Activated T-cell treated with anti-CD3 and anti-CD28 coated beads, Interleukin-2, amount 50 U/mL, for 72 hours (primary cell): Measurements from ENCODE around the gene CAMTA1. TPM values are rescaled to one million over a fixed set of nuclear protein-coding genes. Genes with fewer than 3 reads are reported as not detected.

Source experiments
- ATAC-seq, 2 donors: fragments of 150-1000 bp; cut with Tn5 transposase; replicated peaks in 1 of 2; 2 replicates each; pipeline ENCODE4 v1.10.0; 2021; ENCODE audit warnings: moderate library complexity in 2 of 2, mild to moderate bottlenecking in 1 of 2
- DNase-seq, 2 donors: peaks; one replicate each; pipeline ENCODE4 v3.0.0; 2021 to 2022; ENCODE audit warnings: mixed read lengths in 1 of 2
- H3K27ac Mint-ChIP-seq: one replicate; pipeline ENCODE4 v1.8.0; 2022; ENCODE audit warnings: mild to moderate bottlenecking, moderate library complexity, mixed read lengths
- H3K27me3 Mint-ChIP-seq: one replicate; pipeline ENCODE4 v1.8.0; 2022; ENCODE audit warnings: low read depth, mixed read lengths
- H3K36me3 Mint-ChIP-seq, 2 donors: one replicate each; pipeline ENCODE4 v1.8.0; 2022; ENCODE audit warnings: mixed read lengths in 2 of 2, mild to moderate bottlenecking in 1 of 2; ENCODE audit not compliant: insufficient read depth in 2 of 2
- H3K4me1 Mint-ChIP-seq: one replicate; pipeline ENCODE4 v1.8.0; 2022; ENCODE audit warnings: low read depth, mixed read lengths
- H3K4me3 Mint-ChIP-seq, 2 donors: one replicate each; pipeline ENCODE4 v1.8.0; 2022; ENCODE audit warnings: mild to moderate bottlenecking in 2 of 2, mixed read lengths in 2 of 2, moderate library complexity in 2 of 2
- H3K9me3 Mint-ChIP-seq, 2 donors: one replicate each; pipeline ENCODE4 v1.8.0; 2022; ENCODE audit warnings: mixed read lengths in 2 of 2
- total RNA-seq, 2 donors: library from RNA; stranded (reverse); gene quantifications; one replicate each; pipeline ENCODE4 v1.2.3, GENCODE V29; 2022

CAMTA1 gene
- total RNA-seq, 2 donors from 2014 or later = 47.8 to 63.3 TPM

DNA sequence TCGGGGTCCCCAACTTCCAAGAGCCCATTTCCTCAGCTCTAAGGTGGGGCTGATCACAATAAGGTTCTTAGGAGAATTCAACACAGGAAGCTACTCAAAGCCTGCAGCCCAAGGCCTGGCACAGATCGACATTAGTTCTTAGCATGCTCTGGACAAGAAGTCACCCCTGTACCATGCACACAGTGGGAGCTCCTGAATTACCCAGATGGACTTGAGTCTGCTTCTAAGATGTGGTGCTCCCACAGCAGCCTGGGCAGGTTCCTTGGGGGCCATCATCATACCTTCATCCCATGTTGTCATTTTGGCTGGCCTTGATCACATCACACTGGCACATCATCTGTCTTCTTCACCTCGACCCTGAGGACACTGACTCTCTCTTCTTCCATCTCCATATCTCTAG lies 832.6 kb downstream of the CAMTA1 start:
- ATAC-seq (no peak), DNase-seq (no peak)
- no peak overlapping the region for H3K27ac Mint-ChIP-seq
- H3K4me3 Mint-ChIP-seq = no peak overlapping the region
- no peaks in the 10 kb centered on the region for H3K4me1 Mint-ChIP-seq
- H3K27me3 Mint-ChIP-seq = peaks cover 29% of the 10 kb centered on the region
- H3K36me3 Mint-ChIP-seq = no peaks in the 10 kb centered on the region
- no peaks in the 10 kb centered on the region for H3K9me3 Mint-ChIP-seq

DNA sequence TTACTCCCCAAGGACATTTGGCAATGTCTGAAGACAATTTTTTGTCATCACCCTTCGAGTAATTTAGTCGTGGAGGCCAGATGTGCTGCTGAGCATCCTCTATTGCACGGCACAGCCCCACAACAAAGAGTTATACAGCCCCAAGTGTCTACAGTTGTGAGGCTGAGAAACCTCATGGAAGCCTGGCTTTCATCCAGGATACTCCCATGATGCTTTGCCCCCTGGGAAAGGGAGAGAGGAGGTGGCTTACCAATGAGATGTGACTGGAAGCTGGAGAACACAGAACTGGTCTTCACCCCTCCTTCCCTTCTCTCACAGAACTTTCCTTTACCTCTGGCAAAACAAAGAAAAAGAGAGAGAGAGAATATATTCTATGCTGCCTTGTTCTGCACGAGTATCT lies 834.9 kb downstream of the CAMTA1 start:
- no peaks in the 10 kb centered on the region for H3K36me3 Mint-ChIP-seq
- H3K27me3 Mint-ChIP-seq = peaks cover 41% of the 10 kb centered on the region
- DNase-seq (no peak), ATAC-seq (no peak)
- H3K4me3 Mint-ChIP-seq = no peak overlapping the region
- H3K9me3 Mint-ChIP-seq = no peaks in the 10 kb centered on the region
- H3K4me1 Mint-ChIP-seq = no peaks in the 10 kb centered on the region
- H3K27ac Mint-ChIP-seq = no peak overlapping the region

DNA sequence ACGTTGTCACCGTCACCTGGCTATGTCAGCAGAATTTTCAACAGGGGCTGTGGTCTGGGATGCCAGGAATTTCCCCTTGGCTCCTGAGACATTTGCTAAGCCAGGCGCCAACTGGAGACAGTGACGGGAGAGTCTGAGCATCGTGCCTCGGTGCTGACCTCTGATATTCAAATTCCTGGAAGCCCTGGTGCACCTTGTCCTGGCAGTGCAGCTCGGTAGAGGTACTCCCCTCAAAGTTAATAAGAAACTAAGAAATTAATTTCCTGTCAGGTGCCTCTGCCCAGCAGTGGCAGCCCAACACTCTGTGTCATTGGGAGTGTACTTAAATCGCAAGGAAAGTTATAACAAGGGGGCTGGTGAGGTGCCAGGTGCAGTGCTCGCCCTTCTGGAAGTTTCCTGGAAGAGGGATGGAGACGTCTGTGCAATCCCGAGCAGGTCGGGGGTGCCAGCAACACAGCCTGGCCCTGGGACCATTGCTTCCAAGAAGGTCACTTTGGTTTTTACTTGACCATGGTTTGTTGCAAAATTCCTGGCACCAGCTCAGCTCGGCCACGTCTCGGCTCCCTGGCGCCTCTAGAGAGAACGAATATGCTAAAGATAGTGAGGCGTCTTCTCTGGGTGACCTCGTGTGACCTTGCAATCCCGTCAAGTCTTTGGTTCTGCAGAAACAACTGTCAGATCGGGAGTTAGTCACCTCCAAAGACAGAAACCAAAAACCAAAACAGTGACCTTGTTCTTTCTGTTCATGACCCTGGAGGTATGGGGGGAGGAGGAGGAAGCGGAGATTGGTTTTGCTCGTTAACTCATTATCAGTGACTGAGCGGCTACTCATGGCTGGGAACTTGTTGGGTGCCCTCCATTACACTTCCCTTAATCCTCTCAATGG lies 836.3 kb downstream of the CAMTA1 start:
- Mint-ChIP-seq H3K9me3 (no peaks in the 10 kb centered on the region), H3K27ac (no peak overlapping the region), H3K27me3 (peaks cover 41% of the 10 kb centered on the region), H3K4me1 (no peaks in the 10 kb centered on the region), H3K4me3 (no peak overlapping the region), H3K36me3 (no peaks in the 10 kb centered on the region)
- ATAC-seq (no peak), DNase-seq (no peak)

DNA sequence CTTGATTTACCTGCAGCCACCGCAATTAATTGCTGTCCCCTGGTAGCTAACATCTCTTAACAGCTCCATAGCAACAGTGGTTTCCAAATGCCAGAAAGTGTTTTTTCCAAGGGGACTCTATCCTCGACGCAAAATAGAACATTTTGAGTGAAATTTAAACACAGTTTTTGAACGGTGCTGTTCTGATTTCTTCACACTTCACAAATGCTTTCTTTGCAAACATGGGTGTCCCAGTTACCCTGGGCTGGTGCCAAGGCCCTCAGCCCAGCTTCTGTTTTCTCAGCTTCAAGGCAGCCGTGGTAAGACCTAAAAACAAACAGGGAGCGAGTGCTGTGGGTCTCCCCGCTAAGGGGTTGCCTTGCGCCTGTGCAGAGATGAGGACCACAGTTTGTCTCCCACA lies 838.6 kb downstream of the CAMTA1 start:
- DNase-seq (no peak), ATAC-seq (no peak)
- Mint-ChIP-seq H3K36me3 (no peaks in the 10 kb centered on the region), H3K4me1 (no peaks in the 10 kb centered on the region), H3K27me3 (peaks cover 36% of the 10 kb centered on the region), H3K27ac (no peak overlapping the region), H3K4me3 (no peak overlapping the region), H3K9me3 (no peaks in the 10 kb centered on the region)

DNA sequence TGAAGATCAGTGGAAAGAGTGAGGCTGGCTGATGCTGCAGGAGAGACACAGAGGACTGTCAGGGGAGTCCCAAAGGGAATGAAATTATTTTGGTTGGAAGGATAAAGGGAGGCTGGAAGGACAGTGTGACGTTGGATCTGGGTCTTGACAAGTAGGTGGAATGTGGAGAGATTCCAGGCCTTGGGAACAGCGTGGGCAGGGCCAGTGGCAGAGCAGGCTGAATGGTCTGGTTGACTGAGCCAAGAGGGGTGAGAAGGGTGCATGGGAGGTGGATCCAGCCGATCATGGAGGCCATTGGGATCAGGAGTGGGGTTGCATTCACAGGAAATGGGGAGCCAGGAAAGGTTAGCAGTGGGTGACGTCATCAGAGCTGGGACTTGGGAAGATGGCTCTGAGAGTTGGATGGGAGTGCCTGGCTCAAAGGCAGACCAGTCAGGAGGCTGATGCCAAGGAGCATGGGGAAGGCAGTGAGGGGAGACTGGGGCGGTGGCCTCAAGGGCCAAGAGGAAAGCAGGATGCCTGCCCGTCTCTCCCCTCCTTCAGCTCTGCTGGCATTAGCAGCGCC lies 839.6 kb downstream of the CAMTA1 start:
- Mint-ChIP-seq H3K36me3 (no peaks in the 10 kb centered on the region), H3K9me3 (no peaks in the 10 kb centered on the region), H3K4me3 (no peak overlapping the region), H3K27ac (no peak overlapping the region), H3K4me1 (no peaks in the 10 kb centered on the region), H3K27me3 (peaks cover 30% of the 10 kb centered on the region)
- no peak for ATAC-seq
- no peak for DNase-seq

DNA sequence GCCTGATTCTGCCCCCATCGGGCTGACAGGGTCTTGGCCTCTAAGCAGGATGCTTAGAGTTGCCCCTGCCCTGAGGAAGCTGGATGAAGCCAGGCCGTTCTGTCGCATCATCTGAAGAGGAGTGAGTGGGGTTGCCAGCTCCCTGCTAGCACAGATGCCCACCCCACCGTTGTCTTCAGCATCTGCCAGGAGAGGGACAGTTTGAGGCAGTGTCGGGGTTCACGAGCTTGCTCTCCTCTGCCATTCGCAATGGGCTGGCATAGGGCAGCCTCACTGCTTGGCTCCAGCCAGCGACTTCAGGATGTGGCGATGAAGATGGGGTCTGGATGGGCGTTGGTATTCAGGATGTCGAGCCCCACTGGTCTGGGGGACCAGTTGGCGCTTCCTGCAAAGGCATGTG lies 840.1 kb downstream of the CAMTA1 start:
- ATAC-seq (no peak), DNase-seq (no peak)
- Mint-ChIP-seq H3K27me3 (peaks cover 26% of the 10 kb centered on the region), H3K4me1 (no peaks in the 10 kb centered on the region), H3K4me3 (no peak overlapping the region), H3K27ac (no peak overlapping the region), H3K36me3 (no peaks in the 10 kb centered on the region), H3K9me3 (no peaks in the 10 kb centered on the region)

DNA sequence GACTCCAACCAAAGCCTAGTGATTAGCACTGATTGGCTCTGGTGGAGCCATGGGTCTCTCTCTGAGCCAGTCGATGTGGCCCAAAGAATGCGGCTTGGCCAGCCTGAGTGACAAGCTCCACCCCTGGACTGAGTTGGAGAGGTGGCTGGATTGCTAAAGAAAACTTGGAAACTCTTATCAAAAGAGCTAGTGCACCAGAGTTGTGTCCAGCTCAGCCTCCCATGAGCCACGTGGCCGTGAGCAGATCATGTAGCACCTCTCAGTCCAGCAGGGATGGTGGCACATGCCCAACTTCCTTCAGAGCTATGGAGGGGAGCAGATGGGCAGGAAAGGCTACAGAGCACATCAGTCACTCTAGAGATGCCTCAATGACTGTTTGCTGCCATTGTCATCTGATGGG lies 843.0 kb downstream of the CAMTA1 start:
- Mint-ChIP-seq H3K27ac (no peak overlapping the region), H3K4me3 (no peak overlapping the region), H3K36me3 (no peaks in the 10 kb centered on the region), H3K27me3 (peaks cover 13% of the 10 kb centered on the region), H3K9me3 (no peaks in the 10 kb centered on the region), H3K4me1 (no peaks in the 10 kb centered on the region)
- DNase-seq (no peak), ATAC-seq (no peak)

DNA sequence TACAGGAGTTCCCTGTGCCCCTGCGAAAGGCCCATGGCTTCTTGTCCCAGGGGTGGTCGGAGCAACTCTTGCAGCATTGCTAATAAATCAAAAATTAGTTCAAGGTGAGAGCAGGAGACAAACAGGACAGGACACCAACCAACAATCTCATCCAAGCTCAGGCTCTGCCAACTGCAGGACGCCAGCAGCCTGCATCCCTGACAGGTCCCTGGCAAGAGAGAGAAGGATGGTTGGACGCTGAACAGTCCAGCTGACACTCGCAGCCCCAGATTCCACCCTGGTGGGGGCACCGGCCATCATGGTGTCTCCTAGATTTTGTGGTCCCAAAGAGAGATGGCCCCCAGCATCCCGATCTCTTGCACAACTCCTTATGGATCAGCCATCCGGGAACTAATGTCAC lies 843.8 kb downstream of the CAMTA1 start:
- ATAC-seq (no peak), DNase-seq (no peak)
- H3K27me3 Mint-ChIP-seq = peaks cover 13% of the 10 kb centered on the region
- H3K9me3 Mint-ChIP-seq = no peaks in the 10 kb centered on the region
- no peak overlapping the region for H3K27ac Mint-ChIP-seq
- no peaks in the 10 kb centered on the region for H3K4me1 Mint-ChIP-seq
- no peaks in the 10 kb centered on the region for H3K36me3 Mint-ChIP-seq
- no peak overlapping the region for H3K4me3 Mint-ChIP-seq

DNA sequence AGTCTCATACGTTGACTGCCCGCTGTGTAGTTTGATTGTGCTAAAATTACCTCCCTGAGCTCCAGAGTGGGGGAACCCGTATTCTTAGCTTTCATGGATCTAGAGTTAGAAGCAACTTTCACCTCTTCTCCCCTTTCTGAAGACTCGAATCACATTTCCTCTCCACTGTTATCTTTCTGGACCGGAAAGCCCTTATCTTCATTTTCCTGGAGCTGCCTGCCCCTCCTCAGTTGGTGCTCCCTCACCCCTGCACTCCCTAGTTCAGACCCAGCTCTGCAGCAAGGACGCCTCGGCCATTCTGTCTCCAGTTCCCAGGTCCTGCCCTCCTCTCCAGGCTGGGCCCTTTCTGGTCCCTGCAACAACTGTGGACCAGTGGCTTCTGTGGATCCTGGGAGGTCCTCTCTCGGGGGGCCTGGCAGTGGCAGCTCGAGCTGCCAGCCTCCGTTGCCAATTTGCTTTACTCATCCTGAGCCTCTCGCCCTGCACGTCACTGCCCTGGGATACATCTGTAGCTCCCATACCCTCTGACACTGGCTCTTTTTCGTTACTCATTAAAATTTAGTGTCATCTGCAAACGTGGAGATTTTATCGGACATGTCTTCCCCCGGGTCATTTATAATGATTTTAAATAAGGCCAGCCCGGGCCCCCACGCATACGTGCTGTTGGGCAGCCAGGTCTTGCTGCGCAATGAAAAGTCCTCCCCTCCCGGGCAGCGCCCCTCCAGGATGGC lies 844.4 kb downstream of the CAMTA1 start:
- no peaks in the 10 kb centered on the region for H3K36me3 Mint-ChIP-seq
- H3K4me3 Mint-ChIP-seq = no peak overlapping the region
- H3K27me3 Mint-ChIP-seq = peaks cover 9% of the 10 kb centered on the region
- ATAC-seq (no peak), DNase-seq (no peak)
- H3K4me1 Mint-ChIP-seq = no peaks in the 10 kb centered on the region
- no peak overlapping the region for H3K27ac Mint-ChIP-seq
- H3K9me3 Mint-ChIP-seq = no peaks in the 10 kb centered on the region

DNA sequence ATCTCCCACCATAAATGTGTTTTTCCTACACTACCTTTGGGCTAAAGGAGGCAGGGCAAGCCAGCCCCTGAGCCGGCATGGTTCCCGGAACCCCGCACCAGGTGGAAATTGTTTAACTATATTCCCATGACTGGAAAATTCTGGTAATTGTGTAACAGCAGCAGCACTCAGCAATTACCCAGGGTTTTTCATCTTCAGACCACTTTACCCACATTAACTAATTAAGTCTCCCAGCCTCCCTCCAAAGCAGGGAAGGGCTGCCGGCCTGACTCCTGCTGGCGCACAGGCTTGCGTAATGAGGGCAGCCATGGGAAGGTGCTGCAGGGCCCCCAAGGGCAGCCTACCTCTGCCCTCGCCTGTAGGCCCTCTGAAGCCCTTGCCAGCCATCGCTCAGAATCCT lies 845.1 kb downstream of the CAMTA1 start:
- H3K27me3 Mint-ChIP-seq = peaks cover 5% of the 10 kb centered on the region
- H3K36me3 Mint-ChIP-seq = no peaks in the 10 kb centered on the region
- no peaks in the 10 kb centered on the region for H3K9me3 Mint-ChIP-seq
- no peaks in the 10 kb centered on the region for H3K4me1 Mint-ChIP-seq
- DNase-seq (no peak), ATAC-seq (no peak)
- H3K27ac Mint-ChIP-seq = no peak overlapping the region
- no peak overlapping the region for H3K4me3 Mint-ChIP-seq

DNA sequence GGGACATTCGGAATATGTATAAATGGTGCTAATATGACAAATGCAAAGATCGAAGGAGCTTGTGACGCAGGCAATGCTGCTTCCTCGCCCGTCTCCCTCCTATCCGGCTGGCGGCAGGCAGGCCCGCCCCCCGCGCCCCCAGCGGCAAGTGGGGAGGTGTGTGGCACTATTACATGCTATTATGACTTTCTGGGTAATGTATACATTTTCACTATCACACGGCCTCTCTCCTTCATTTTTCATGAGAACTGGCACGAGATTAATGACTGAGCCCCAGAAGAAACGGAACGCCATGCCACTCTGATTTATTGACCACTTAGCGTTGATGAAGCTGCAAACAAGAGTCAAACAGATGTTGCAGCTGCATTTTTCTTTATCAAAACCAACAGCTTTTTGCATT lies 846.9 kb downstream of the CAMTA1 start:
- H3K4me3 Mint-ChIP-seq = no peak overlapping the region
- no peaks in the 10 kb centered on the region for H3K36me3 Mint-ChIP-seq
- H3K9me3 Mint-ChIP-seq = no peaks in the 10 kb centered on the region
- no peak overlapping the region for H3K27ac Mint-ChIP-seq
- H3K27me3 Mint-ChIP-seq = peaks cover 5% of the 10 kb centered on the region
- H3K4me1 Mint-ChIP-seq = no peaks in the 10 kb centered on the region
- no peak for ATAC-seq
- DNase-seq = no peak

DNA sequence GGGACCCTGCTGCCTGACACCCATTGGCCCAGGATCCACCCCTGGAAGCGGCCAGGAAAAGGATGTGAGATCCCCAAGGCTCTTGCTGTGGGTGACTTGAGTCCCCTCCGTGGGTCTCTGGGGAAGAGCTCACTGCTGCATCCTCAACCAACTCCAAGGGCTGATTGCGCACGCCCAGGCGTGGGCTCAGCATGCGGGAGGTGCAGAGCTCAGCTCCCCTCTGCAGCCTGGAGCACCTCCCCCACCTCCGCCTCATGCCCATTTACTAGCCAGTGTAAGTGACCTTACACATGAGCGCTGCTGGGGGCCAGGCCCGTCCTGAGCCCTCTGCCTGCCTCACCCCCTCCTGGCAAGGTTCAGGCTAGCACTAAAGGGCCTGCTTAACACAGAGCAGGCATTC lies 847.4 kb downstream of the CAMTA1 start:
- DNase-seq (no peak), ATAC-seq (no peak)
- H3K9me3 Mint-ChIP-seq = no peaks in the 10 kb centered on the region
- no peaks in the 10 kb centered on the region for H3K4me1 Mint-ChIP-seq
- no peak overlapping the region for H3K27ac Mint-ChIP-seq
- H3K27me3 Mint-ChIP-seq = peaks cover 5% of the 10 kb centered on the region
- no peaks in the 10 kb centered on the region for H3K36me3 Mint-ChIP-seq
- H3K4me3 Mint-ChIP-seq = no peak overlapping the region

DNA sequence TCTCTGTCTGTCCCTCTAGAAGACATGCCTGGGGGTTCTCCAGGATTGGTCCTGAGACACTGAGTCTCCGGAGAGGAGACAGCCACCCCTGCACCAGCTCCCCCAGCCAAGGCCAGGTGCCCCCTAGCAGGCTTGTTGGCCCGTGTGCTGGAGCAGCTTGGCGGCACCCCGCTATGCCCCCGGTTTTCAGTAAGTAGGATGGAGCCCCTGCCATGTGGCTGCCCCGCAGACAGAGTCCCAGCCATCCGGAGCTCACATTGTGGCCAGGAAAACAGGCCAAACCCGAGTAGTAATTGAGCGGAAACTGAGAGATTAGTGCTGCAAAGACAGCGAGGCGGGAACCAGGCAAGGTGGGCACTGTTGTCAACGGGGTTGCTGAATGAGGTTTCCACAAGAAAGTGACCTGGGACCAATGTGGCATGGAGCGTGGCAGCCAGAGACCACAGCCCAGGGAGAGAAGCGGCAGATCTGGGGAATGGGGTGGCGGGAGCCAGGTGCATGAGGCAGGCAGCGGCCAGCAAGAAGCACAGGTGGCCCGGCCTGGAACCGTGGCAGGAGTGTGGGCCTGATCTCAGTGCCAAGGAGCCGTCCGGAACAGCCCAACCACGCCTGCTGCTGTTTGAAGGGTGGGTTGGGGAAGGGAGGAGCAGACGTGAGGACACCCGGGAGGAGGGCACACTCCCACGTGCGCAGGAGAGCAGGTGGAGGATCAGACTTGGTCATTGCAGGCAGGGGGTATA lies 848.4 kb downstream of the CAMTA1 start:
- H3K4me1 Mint-ChIP-seq = no peaks in the 10 kb centered on the region
- peaks cover 5% of the 10 kb centered on the region for H3K27me3 Mint-ChIP-seq
- H3K36me3 Mint-ChIP-seq = no peaks in the 10 kb centered on the region
- no peak overlapping the region for H3K27ac Mint-ChIP-seq
- no peaks in the 10 kb centered on the region for H3K9me3 Mint-ChIP-seq
- DNase-seq (no peak), ATAC-seq (no peak)
- no peak overlapping the region for H3K4me3 Mint-ChIP-seq
